Left kidney (tissue), 8 donors: Measurements from ENCODE around the gene OTUB1. TPM values are rescaled to one million over a fixed set of nuclear protein-coding genes. Genes with fewer than 3 reads are reported as not detected.
A peak's percentile ranks its signal among the peaks of the same experiment; 100 is the strongest.
"Not testable (repeated sequence)": the region's sequence is repeated elsewhere in the genome, so short reads cannot be mapped to it uniquely, and the experiment has no call there.

Experiments used
- DNase-seq: peaks from one replicate; pipeline ENCODE4 v3.0.0-alpha.2; 2013
- long read RNA-seq, 8 donors: transcript quantifications; one replicate each; lab custom pipeline, GENCODE V29; 2026
- polyA plus RNA-seq: library from polyadenylated mRNA; unstranded; fragments of 120-200 nt; gene quantifications from one replicate; pipeline ENCODE4 v1.2.1, GENCODE V29; 2013; ENCODE audit not compliant: insufficient read length

The OTUB1 gene
- 105 TPM for polyA plus RNA-seq
- long read RNA-seq, donor 1, transcript OTUB1-201 (6 exons, 2,493 nt): minor isoform, 12 of 118 reads
- long read RNA-seq, donor 1, transcript OTUB1-209 (7 exons, 1,729 nt): major isoform, 85 of 118 reads
- long read RNA-seq, donor 1, partial matches to known transcripts: 5 of 118 reads
- long read RNA-seq, donor 1, other reads (novel, unspliced or antisense): 13 of 118 reads
- long read RNA-seq, donor 2, transcript OTUB1-209 (7 exons, 1,729 nt): major isoform, 73 of 85 reads
- long read RNA-seq, donor 2, transcript OTUB1-201 (6 exons, 2,493 nt): minor isoform, 12 of 85 reads
- long read RNA-seq, donor 2, partial matches to known transcripts: 0 of 85 reads
- long read RNA-seq, donor 2, other reads (novel, unspliced or antisense): 0 of 85 reads
- long read RNA-seq, donor 3, transcript OTUB1-209 (7 exons, 1,729 nt): major isoform, 51 of 75 reads
- long read RNA-seq, donor 3, partial matches to known transcripts: 21 of 75 reads
- long read RNA-seq, donor 3, other reads (novel, unspliced or antisense): 0 of 75 reads
- long read RNA-seq, donor 4, transcript OTUB1-209 (7 exons, 1,729 nt): major isoform, 5 of 7 reads
- long read RNA-seq, donor 4, partial matches to known transcripts: 0 of 7 reads
- long read RNA-seq, donor 4, other reads (novel, unspliced or antisense): 0 of 7 reads
- long read RNA-seq, donor 5, transcript OTUB1-201 (6 exons, 2,493 nt): minor isoform, 13 of 149 reads
- long read RNA-seq, donor 5, transcript OTUB1-209 (7 exons, 1,729 nt): major isoform, 129 of 149 reads
- long read RNA-seq, donor 5, partial matches to known transcripts: 6 of 149 reads
- long read RNA-seq, donor 5, other reads (novel, unspliced or antisense): 0 of 149 reads
- long read RNA-seq, donor 6, transcript OTUB1-209 (7 exons, 1,729 nt): major isoform, 60 of 73 reads
- long read RNA-seq, donor 6, partial matches to known transcripts: 0 of 73 reads
- long read RNA-seq, donor 6, other reads (novel, unspliced or antisense): 7 of 73 reads
- long read RNA-seq, donor 7, transcript OTUB1-201 (6 exons, 2,493 nt): minor isoform, 13 of 113 reads
- long read RNA-seq, donor 7, transcript OTUB1-209 (7 exons, 1,729 nt): major isoform, 99 of 113 reads
- long read RNA-seq, donor 7, partial matches to known transcripts: 0 of 113 reads
- long read RNA-seq, donor 7, other reads (novel, unspliced or antisense): 0 of 113 reads
- long read RNA-seq, donor 8, transcript OTUB1-209 (7 exons, 1,729 nt): major isoform, 39 of 42 reads
- long read RNA-seq, donor 8, partial matches to known transcripts: 0 of 42 reads
- long read RNA-seq, donor 8, other reads (novel, unspliced or antisense): 0 of 42 reads

- DNase-seq: peak; percentile 89
These were observed at the start of gene OTUB1 for GRCh38 chr11:63986156-63986931. OTUB1 (plus strand) TSS chr11:63986438; CDS start chr11:63986457, 19 bp downstream.

GRCh38 chr11:63937713-63938478 lies 48.3 kb upstream of the OTUB1 start:
- DNase-seq: no peak

GRCh38 chr11:63938479-63939396 lies 47.5 kb upstream of the OTUB1 start, which contains the start of gene NAA40:
NAA40 (plus strand) TSS chr11:63939002; CDS start chr11:63939097, 95 bp downstream.
- DNase-seq: peak; percentile 94

- DNase-seq: no peak
These were observed 46.8 kb upstream of the OTUB1 start for GRCh38 chr11:63939397-63939891.

GRCh38 chr11:63940786-63941185 lies 45.5 kb upstream of the OTUB1 start:
- DNase-seq: no peak

- DNase-seq: no peak
These were observed 44.3 kb upstream of the OTUB1 start for GRCh38 chr11:63941901-63942300.

GRCh38 chr11:63942803-63943202 lies 43.4 kb upstream of the OTUB1 start:
- no peak for DNase-seq

GRCh38 chr11:63944987-63945386 lies 41.3 kb upstream of the OTUB1 start:
- no peak for DNase-seq

- peak; percentile 72 for DNase-seq
These were observed 40.6 kb upstream of the OTUB1 start for GRCh38 chr11:63945477-63946163.

- no peak for DNase-seq
These were observed 34.3 kb upstream of the OTUB1 start for GRCh38 chr11:63951779-63952536.

GRCh38 chr11:63952570-63952969 lies 33.7 kb upstream of the OTUB1 start:
- DNase-seq: no peak

GRCh38 chr11:63958008-63958407 lies 28.2 kb upstream of the OTUB1 start:
- no peak for DNase-seq

GRCh38 chr11:63961608-63962412 lies 24.4 kb upstream of the OTUB1 start:
- peak; percentile 33 for DNase-seq

- not testable (repeated sequence) for DNase-seq
These were observed 22.3 kb upstream of the OTUB1 start for GRCh38 chr11:63963895-63964294.

- DNase-seq: no peak
These were observed 19.8 kb upstream of the OTUB1 start for GRCh38 chr11:63966444-63966843.

GRCh38 chr11:63969461-63969860 lies 16.8 kb upstream of the OTUB1 start:
- DNase-seq: no peak

GRCh38 chr11:63970902-63971301 lies 15.3 kb upstream of the OTUB1 start:
- no peak for DNase-seq
